ENCODE measurements around the gene HAUS2. TPM values are rescaled to one million over a fixed set of nuclear protein-coding genes. Genes with fewer than 3 reads are reported as not detected.

HAUS2 gene
- total and polyA plus RNA-seq, 9 donors, result 11.1 to 22.9 (median 17.8) TPM

- intact Hi-C loops (cut with DNase I), result no loop called here
- peak overlapping the region in 1 of 2 donors; percentile 1 for H3K27ac ChIP-seq
- DNase-seq, result no peak
- H3K27me3 ChIP-seq, result no peaks in the 10 kb centered on the region
- TF ChIP-seq, protein P1, sequence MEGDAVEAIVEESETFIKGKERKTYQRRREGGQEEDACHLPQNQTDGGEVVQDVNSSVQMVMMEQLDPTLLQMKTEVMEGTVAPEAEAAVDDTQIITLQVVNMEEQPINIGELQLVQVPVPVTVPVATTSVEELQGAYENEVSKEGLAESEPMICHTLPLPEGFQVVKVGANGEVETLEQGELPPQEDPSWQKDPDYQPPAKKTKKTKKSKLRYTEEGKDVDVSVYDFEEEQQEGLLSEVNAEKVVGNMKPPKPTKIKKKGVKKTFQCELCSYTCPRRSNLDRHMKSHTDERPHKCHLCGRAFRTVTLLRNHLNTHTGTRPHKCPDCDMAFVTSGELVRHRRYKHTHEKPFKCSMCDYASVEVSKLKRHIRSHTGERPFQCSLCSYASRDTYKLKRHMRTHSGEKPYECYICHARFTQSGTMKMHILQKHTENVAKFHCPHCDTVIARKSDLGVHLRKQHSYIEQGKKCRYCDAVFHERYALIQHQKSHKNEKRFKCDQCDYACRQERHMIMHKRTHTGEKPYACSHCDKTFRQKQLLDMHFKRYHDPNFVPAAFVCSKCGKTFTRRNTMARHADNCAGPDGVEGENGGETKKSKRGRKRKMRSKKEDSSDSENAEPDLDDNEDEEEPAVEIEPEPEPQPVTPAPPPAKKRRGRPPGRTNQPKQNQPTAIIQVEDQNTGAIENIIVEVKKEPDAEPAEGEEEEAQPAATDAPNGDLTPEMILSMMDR (IDR thresholded peaks at IDR 0.05), result no peak
- TF ChIP-seq POLR2A (IDR thresholded peaks at IDR 0.05), result no peak
- no peak for TF ChIP-seq EP300 (IDR thresholded peaks at IDR 0.05)
- no peaks in the 10 kb centered on the region for H3K9me3 ChIP-seq
- H3K4me1 ChIP-seq (ENCODE audit: insufficient read depth), result peaks cover 3% of the 10 kb centered on the region
- H3K36me3 ChIP-seq, result no peaks in the 10 kb centered on the region
- 7 to 13% (median 8%) methylated on average over 2 of the region's 2 CpGs for WGBS, 3 donors
- H3K4me3 ChIP-seq, result no peak overlapping the region
Measured at GRCh38 chr15:42616107-42616506, 67.5 kb downstream of the HAUS2 start.

Other genes with a start within 250 kb of the HAUS2 start
- 10 to 100 TPM in 3 of 7 donors, 1 to 10 TPM in 4; 6.4 to 19.1 (median 8.0) TPM for gene CAPN3, start 189.3 kb upstream of the HAUS2 start, total RNA-seq
- 10 to 100 TPM in 1 of 2 donors, 1 to 10 TPM in 1; 7.9 to 14.1 TPM for gene CAPN3, start 189.3 kb upstream of the HAUS2 start, polyA plus RNA-seq
- gene ZNF106, start 57.7 kb upstream of the HAUS2 start, total RNA-seq, result 10 to 100 TPM; 27.5 to 59.0 (median 43.4) TPM
- gene ZNF106, start 57.7 kb upstream of the HAUS2 start, polyA plus RNA-seq, result 10 to 100 TPM; 12.2 to 44.1 TPM
- gene SNAP23, start 53.2 kb upstream of the HAUS2 start, total RNA-seq, result 10 to 100 TPM; 37.9 to 58.9 (median 53.0) TPM
- gene SNAP23, start 53.2 kb upstream of the HAUS2 start, polyA plus RNA-seq, result 10 to 100 TPM; 39.3 to 93.0 TPM
- gene LRRC57, start within 50 bp of the HAUS2 start, total RNA-seq, result 10 to 100 TPM; 13.2 to 28.7 (median 17.7) TPM
- gene LRRC57, start within 50 bp of the HAUS2 start, polyA plus RNA-seq, result 10 to 100 TPM in 1 of 2 donors, 1 to 10 TPM in 1; 7.9 to 19.2 TPM
- gene STARD9, start 26.8 kb downstream of the HAUS2 start, total RNA-seq, result 10 to 100 TPM; 14.8 to 40.3 (median 29.8) TPM
- 10 to 100 TPM; 11.3 to 13.8 TPM for gene STARD9, start 26.8 kb downstream of the HAUS2 start, polyA plus RNA-seq
- gene CDAN1, start 188.3 kb downstream of the HAUS2 start, total RNA-seq, result 10 to 100 TPM; 16.9 to 50.6 (median 27.1) TPM
- 10 to 100 TPM in 1 of 2 donors, 1 to 10 TPM in 1; 7.5 to 20.9 TPM for gene CDAN1, start 188.3 kb downstream of the HAUS2 start, polyA plus RNA-seq